ENCODE results near the gene IL4I1. TPM values are rescaled to one million over a fixed set of nuclear protein-coding genes. Genes with fewer than 3 reads are reported as not detected.
A peak's percentile ranks its signal among the peaks of the same experiment; 100 is the strongest.

Gene IL4I1
- total and polyA plus RNA-seq, 2 of the 8 experiments (the other 6 are each of a cell fraction or from before 2014, with no cell fraction given), result 0.41 to 0.76 TPM

DNA sequence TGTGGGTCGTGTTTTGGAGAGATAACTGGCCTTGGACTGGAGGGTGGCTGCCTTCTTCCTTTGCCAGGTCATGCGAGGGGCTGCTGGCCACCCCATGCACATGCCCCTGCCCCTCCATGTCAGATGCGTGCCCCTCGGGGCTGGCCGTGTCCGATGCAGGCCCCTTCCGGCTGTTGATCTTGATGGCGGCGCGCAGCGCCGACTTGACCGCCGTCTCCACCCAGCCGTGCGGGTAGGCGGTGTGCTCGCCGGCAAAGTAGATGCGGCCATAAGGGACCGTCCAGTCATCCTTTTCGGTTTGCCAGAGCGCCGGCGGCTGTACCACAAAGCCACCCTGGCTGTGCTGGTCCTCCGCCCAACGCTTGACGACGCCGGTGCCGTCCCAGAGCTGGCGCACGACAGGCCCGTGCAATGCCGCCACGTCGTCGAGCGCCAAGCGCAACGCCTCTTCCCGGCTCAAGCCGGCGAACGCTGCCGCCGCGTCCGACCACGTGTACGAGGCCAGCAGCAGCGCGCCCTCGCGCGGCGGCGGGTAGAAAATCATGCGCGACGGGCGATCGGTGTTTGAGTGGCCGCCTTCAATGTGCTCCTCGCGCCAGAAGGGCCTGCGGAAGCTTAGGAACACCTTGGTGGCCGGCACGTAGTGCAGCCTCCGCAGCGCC lies 6.9 kb downstream of the IL4I1 start (continued):
- peak; percentile 78 for TF ChIP-seq RNF2 (IDR thresholded peaks at IDR 0.05; ENCODE audit: borderline replicate concordance, low read depth, low read length, missing control alignments, poor library complexity, severe bottlenecking)
- TF ChIP-seq TAF7 (optimal IDR thresholded peaks at IDR 0.05; ENCODE audit: borderline replicate concordance, low read depth, low read length), result peak; percentile 90
- peak; percentile 37; the same call in 1 of the 2 replicates for TF ChIP-seq TBP (IDR thresholded peaks at IDR 0.05; ENCODE audit: low read depth, low read length)
- TF ChIP-seq CHD2 (IDR thresholded peaks at IDR 0.05; ENCODE audit: low read length), result peak; percentile 70
- peak; percentile 29; the same call in 1 of the 2 replicates for TF ChIP-seq JUND (IDR thresholded peaks at IDR 0.05; ENCODE audit: low read length)
- TF ChIP-seq SP1 (IDR thresholded peaks at IDR 0.05; ENCODE audit: low read depth, low read length), result peak; percentile 50; the same call in 1 of the 2 replicates
- TF ChIP-seq CBX5 (IDR thresholded peaks at IDR 0.05; ENCODE audit: low read depth, low read length), result no peak

Measured in H1 (cell line).